ENCODE measurements around the gene SPDEF.

SPDEF gene

DNA sequence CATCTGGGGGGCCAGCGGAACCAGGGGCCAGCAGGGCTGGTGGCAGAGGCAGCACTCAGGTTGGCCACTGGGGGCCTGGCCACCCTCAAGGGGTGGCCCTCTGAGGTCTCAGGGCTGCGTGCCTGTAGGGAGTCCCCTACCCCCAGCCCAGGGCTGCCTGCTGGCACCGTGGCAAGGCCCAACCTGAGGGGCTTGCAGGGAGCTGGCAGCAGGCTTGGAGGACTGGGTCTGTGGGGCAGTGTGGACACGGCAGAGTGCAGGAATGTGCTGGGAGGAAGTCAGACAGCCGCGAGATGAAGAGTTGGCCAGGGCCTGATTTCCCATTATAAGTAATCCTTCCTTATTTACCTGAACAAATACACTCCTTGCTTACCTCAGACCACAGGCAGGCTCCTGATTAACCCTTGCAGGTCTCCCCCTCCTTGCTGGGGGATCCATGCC is at the start of gene SPDEF:
Gene SPDEF, minus strand, starts transcription at position 299 of the 441 bp plus-strand sequence. CDS start 11,874 bp downstream, outside the sequence.
- no peak for DNase-seq

DNA sequence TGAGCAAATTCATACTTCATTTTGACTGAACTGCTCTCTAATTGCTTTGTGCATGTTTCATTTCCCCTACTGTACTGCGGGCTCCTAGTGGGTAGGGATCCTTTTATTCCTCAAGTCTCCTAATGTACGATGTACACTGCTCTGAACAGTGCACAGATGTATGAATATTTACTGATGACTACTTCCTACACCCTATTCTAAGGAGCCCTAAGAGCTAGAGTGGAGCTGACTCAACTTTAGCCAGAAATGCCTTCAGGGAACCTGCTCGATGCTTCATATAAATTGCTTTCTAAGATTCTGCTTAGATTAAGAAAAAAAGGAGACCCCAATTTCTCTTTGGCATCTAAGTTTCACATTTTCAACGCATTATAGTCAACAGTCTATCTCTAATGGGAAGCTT is 47.6 kb upstream of the SPDEF start:
- DNase-seq, result no peak

DNA sequence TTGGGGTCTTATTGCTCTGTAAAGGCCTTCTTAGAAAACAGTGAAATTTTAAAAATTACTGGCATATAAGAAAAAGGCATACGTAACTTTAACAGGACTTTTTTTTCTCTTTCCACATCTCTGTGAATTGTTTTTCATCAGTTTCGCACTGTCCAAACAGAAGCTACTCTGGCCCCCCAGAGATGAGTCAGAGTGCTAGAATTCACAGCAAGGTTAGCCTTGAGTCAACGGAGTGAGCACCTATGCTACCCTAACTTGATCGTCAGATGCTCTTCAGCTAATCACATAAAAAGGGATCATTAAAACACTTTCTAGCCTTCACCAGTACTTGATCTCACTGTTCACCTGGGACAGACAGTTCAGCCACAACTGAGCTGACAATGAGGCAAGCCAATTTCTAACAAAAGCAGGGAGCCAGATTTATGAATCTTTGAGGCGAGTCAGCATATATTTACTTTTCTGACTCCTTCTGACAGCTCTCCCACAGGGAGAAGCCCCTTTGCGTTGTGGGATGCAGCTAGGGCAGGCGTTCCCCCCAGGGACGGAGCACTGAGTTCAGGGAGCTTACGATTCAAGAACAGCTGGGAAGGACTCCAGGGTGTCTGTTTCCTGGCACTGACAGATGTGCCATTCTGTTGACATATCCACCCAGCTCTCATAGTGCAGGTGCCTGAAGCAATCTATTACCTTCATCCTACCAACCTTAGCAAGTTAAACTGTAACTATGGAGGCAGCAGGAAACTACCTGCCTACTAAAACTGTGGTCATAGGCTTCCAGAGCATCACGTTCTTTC is 46.4 kb upstream of the SPDEF start:
- DNase-seq, result peak in 1 of 2 experiments; percentile 37

DNA sequence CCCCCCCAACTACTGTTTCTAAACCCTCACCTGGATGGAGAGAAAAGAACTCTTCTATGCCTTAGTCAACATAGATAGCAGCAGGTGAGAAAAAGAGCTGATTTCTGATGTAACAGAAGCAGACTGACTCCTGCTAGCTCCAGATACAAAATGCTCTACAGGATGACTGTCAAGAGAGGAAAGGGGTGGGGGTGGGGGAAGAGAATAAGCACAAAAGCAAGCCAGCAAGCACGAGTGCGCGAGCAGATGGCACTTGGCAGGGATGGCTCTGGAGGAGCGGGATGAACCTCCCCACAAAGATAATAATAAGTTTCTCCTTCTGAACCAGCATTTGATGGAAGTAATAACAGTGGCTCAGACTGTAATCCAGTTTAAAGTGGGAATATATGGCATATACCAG is 45.6 kb upstream of the SPDEF start:
- peak; percentile 67 to 84 for DNase-seq

DNA sequence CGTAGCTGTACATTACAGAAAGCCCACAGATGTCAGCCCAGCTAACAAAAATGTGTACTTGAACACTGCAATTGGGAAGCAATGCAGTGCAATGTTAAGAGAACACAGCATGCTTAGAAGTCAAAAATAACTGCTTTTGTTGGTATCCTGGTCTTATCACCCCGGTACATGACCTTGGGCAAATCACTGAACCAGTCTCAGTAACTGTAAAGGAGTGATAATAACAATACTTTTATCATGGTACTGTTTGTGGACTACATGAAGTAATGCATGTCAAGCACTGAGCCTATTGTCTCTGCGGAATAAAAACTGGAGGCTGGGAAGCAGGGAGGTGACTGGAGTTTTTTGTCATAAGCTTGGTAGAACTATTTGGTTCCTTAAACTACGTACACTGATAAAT is 44.7 kb upstream of the SPDEF start:
- DNase-seq, result no peak

DNA sequence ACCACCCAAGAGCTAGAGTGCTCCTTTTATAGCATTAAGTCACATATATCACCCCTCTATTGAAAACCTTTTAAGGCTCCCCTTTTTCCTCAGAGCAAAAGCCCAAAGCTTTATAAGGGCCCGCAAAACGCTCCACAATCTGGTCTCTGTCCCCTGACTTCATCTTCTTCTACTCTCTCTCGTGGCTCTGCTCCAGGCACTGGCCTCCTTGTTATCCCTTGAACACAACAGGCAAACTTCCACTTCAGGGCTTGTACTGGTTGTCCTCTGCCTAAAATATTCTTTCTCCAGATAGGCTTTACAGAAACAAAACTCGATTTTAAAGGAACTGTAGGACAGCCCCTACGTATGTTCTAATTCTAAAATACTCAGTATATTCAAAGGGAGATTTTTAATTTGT is 44.0 kb upstream of the SPDEF start:
- no peak for DNase-seq

DNA sequence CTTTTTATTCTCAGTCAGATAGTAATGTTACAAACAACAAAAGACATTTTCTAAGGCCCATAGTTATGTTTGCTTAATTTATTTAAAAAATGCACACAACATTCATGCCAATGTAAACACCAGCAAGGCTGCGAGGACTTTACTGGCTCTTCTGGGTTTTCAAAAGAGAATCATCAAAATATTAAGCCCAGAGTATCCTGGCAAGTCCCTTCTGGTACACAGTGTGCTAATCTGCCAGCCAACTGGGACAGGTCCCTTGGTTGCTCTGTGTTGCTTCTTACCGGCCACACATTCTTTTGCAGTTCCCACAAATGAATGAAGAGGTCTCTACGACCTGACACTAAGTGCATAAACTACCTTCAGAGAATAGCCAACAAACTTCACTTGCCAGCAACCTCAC is 42.6 kb upstream of the SPDEF start:
- DNase-seq, result no peak

DNA sequence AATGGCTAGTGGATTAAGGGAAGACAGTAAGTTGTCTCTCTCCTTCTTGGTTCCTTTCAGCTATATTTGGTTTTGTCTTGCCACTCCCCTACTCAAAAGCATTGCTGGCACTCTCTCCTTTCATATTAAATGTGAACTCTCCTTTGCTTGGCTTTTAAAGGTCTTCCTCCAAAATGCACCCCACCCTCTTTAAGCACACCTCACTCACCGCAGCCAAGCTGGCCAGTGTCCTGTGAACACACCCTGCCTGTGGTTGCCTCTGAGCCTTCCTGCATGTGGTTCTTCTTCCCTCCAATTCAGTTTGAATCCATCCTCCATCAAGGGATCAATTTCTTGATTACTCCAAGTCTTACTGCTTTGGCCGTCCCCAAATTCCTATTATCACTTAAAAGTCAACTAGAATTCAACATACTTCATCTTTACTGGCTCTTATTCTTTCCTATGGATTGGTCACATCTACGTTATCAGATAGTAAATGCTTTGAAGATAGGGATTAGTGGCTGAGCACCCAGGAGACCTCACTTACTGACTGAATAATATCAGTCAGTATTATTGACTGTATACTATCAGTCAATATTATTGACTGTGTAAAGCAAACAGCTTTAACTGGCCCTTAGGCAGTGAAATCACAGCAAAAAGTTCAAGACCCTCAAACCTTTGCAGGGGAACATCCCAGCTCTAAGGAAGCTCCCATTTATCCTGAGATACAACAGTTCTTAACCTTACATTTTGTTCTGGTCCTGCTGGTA is 41.6 kb upstream of the SPDEF start:
- no peak for DNase-seq

DNA sequence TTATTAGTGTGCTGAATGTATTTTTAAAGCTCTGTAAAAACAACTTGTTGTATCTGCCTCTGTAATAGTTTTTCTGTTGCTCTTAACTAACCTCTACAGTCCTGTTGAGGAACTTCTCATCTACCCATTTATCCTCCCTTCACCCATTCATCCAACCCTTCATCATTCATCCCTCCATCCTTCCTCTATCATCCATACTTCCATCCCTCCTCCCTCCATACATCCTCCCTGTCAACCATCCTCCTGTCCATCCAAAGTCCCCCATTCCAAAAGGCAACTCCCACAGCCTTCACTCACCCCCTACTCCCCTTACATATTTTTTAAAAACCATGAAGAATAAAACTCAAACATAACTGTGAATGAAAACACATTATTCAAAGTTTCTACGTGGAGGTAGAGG is 40.7 kb upstream of the SPDEF start:
- DNase-seq, result no peak

DNA sequence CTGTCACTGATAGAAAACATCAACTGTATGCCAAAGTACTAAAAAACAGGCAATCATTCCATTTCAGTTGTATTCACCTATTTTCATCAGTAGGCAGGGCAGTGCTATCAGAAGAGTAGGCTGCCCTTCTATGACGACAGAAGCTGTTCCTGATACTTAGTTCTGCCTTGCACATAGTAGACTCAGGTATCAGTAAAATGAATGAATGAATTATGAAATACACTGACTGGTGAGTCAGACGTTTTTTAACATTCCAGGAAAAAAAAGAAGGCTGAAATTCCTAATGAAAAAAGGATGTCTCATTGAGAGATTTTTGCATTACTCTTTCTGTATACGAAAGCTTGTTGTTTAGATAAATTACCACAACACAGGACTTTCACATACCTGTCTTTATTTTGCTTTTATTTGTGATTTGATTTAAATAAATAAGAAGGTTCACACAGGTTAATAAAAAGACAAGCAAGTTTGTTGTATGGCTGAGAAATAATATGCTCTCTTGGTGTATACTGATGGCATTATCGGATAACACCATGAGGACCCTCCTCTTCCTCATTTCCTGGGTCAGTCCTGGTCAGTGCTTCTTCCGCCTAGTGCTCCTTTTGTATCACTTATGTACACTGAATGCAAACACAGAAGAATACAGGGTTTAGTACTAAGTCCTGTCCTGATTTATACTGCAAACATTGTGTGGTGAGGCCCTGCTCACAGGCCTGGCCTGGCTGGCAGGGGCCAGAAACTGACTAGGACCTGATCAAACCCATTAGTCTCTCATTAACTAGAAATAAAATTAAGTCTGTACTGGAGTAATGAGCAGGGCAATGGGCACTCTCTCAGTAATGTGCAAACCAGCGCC is 39.4 kb upstream of the SPDEF start:
- no peak for DNase-seq

DNA sequence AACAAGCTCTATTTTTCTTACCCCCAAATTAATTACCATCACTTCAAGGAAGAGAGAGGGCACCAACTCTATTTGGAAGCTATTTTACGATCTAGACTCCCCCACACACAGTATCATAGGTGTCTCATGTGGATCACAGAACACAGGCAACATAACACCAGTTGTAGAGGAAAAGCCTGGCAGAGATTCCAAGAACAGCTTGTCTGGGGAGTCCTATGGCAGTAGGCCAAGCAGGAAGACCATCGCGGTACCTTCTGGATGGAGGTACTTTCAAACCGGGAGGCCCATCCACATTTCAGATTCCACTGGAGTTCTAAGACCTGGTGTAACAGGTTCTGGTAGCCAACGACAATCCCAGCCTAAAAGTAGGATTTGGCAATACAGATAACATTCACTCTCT is 37.6 kb upstream of the SPDEF start:
- peak; percentile 18 to 87 for DNase-seq

DNA sequence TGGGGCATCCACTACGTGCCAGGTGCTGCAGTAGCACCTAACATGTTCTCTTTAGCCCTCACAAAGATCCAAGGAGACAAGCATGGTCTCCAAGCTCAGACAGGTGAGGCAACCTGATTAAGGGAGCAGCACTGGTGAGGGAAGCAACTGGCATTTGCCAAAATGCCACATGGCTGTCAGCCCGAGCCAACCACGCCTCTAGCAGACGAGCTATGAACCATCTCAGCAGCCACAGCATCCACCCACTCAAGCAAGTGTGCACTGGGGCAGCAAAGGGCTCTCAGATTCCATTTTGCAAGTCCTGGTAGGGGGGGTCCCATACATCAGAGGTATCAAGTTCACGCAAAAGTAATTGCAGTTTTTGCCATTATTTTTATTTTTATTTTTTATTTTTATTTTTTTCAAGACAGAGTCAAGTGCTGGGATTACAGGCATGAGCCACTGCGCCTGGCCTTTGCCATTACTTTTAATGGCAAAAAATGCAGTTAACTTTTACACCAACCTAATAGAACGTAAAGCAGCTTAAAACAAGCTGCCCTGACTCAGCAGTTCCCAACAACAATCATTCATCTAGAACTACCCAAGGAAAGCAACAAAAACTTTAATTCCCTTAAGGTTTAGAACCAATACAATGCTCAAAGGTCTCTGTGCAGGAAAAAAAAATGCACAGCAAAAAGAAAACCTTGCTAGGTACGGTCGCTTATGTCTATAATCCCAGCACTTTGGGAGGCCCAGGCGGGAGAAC is 36.3 kb upstream of the SPDEF start:
- peak in 1 of 2 experiments; percentile 15 for DNase-seq

DNA sequence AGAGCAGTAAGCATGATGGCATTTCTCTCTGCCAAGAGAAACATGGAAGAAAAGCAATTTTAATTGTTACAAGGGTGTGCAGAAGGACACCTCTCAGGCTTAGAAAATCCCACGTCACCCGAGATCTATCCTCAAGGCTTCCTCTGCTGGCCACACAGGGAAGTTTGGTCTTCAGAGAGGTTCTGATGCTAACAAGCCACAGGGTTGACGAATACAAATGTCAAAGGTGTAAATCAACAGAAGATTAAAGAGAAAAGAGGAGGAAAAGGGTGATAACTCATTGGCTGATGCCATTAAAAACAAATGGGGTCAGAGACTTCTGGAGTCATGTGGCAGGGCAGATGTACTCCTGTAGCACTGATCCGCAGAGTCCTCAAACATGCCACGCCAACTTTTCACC is 33.6 kb upstream of the SPDEF start:
- DNase-seq, result no peak

DNA sequence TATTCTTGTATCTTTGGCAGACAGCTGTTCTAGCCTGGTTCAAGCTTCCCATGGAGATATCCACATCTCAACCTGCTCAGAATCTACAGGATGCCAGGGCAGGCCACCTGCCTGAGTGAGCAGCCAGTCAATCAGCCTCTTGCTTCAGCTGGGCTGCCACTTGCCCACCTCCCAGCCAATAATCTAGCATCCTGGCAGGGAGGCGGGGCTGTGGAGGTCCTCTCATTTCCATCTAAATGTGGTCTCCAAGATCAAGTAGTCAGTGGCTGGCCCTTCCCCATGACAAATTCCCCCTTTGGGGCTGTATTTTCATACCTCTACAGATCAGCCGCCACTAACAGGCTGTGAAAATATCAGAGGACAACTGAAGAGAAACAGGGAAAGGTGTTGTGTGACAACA is 33.0 kb upstream of the SPDEF start:
- no peak for DNase-seq

DNA sequence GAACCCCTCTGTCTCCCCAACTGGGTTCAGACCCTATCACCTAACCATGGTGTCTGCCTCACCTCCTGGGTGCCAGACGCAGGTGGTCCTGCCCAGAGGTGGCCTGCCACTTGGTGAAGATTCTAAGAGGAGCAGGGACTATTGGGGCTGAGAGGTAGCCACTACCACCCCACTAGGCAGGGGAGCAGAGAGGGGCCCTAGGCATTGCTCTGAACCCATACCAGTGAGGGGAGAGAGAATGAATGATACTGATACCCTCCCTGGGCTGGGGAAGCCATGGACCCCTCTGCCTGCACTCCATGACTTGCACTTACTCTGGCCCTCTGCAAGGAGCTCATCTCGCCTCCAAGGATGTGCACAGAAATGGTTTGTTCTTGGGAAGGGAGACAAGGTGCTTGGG is 31.7 kb upstream of the SPDEF start:
- DNase-seq, result no peak

DNA sequence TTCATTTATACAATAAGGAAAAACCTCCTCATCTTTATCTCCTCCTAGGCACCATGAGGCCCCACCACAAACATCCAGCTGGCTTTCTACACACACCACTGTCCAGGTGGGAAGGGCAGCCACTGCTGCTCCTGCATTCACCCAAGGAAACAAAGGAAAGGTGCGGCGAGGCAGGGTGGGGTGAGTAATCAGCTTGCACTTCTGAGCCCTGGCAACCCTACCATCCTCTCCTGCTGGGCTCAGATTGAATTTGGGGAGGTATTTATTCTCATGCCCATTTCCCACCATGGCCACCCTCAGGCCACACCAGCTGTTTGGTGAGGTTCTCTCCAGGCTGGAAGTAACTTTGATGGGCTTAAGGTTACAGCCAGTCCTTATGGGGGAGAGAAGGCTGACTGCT is 31.2 kb upstream of the SPDEF start:
- no peak for DNase-seq

DNA sequence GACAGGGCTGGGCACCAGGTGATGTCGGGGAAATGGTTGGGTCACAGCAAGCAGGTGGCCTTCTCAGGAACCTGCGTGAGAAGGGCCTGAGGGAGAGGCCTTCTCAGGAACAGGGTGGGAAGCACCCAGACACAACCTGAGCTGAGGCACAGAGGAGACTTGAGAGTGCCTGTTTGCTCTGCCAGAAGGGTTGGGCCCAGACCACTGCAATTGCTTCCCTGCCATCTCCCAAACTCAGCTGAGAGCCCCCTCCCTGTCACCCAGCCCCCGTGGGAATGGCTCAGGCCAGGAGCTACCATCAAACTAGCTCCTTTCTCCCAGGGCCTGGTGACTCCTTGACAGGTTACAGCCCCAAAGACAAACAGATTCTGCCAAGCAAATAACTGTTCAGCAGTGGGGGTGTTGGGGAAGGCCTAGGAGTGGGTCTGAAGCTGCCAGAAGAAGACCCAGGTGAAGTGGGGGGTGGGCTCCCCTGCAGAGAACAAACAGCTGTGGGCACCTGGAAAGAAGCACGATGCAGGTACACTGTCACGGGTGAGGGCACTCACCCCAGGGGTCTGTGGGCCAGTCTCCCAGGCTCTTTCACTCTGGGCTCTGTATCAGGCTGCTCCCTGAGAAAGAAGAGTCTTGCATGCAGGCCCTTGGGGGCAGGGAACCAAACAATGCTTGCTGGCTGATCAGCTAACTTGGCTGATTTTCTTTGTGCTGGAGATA is 30.4 kb upstream of the SPDEF start:
- no peak for DNase-seq

DNA sequence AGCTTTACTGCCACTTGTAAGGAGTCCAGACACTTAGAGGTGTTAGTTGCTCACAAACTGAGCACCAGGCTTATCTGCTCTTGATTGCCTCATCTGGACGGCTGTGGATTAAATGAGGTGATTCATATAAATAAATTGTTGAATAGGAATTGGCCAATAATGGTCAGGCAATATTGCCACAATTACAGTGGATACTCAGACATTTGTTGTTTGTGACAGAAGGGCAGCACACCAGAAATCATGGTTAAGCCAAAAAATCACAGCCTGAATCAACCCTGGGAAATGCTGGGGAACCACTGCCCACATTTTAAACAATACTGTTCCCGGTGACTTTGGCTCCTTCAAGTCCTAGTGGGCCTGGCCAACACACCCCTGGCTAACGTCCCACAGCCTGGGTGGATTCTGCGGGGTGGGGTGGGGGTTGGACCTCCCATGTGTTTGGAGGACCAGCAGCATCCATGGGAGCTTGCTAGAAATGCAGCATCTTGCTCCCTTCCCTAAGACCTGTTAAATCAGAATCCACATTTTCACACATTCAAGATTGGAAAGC is 29.5 kb upstream of the SPDEF start:
- peak in 1 of 2 experiments; percentile 21 for DNase-seq

DNA sequence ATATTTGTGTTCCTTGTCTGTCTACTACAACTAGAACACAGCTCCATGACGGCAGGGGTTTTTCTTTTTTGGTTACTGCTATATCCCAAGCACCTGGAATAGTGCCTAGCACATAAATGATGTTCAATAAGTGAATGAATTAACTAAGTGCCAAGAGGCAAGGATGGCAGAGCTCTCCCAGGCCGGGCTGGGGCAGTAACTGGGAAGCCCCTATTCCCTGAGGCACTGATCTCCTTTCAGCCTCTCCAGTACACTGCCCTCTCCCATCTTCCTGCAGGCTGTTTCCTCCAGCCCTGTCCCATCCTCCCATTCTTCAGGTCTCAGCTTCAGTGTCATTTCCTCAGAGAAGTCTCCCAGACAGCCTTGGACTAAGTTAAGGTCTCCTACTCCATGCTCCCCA is 29.0 kb upstream of the SPDEF start:
- DNase-seq, result no peak

DNA sequence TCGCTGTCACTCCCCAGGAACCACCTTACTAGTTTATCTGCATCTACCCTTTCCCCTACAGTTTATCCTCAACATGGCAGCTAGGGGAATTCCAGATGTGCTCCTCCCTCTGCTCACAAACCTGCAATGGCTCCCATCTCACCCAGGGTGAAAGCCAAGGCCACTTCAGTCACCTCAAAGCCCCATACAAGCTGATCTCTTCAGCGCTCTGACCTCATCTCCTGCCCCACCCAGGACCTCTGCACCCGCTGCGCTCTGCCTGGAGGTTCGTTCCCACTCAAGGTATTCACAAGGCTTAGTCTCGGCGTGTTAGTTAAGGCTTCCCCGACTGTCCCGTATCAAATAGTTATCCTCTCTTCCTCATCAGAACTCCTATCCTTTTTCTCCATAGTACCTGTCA is 28.6 kb upstream of the SPDEF start:
- no peak for DNase-seq

DNA sequence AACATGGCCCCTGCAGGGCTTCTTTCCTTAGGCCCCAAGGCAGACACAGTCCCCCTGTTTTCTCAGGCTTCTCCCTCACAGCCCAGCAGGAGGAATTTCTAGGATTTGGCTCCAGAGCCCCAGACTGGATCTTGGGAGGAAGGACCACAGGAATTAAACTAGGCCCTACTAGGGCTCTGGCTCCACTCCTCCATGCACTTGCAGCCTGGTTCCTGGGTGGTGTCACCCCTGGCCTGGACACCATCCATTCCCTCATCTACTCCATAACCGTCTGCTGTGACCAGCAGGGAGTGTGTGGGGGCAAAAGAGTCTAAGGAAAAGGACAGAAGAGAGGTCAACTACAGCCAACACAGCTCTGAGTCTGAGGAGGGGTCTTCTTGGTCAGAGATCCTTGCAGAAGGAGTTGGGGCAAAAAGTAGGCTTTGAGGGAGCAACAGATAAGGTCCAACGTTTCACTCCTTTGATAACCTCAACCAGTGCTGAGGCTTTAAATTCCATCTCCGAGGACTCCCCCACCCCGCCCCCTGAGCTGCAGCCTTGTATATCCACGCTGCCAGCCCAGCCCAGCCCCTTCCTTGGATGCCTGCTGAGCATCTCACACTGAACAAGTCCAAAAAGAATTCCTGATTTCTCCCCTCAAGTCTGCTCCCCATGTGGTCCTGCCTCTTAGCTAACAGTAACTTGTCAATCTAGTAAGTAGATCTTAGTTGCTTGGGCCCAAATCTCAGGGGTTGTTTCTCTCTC is 27.9 kb upstream of the SPDEF start:
- DNase-seq, result no peak
